Measurements from ENCODE around the gene CFAP46.
"Not testable (repeated sequence)": the region's sequence is repeated elsewhere in the genome, so short reads cannot be mapped to it uniquely, and the experiment has no call there.

The CFAP46 gene

DNA sequence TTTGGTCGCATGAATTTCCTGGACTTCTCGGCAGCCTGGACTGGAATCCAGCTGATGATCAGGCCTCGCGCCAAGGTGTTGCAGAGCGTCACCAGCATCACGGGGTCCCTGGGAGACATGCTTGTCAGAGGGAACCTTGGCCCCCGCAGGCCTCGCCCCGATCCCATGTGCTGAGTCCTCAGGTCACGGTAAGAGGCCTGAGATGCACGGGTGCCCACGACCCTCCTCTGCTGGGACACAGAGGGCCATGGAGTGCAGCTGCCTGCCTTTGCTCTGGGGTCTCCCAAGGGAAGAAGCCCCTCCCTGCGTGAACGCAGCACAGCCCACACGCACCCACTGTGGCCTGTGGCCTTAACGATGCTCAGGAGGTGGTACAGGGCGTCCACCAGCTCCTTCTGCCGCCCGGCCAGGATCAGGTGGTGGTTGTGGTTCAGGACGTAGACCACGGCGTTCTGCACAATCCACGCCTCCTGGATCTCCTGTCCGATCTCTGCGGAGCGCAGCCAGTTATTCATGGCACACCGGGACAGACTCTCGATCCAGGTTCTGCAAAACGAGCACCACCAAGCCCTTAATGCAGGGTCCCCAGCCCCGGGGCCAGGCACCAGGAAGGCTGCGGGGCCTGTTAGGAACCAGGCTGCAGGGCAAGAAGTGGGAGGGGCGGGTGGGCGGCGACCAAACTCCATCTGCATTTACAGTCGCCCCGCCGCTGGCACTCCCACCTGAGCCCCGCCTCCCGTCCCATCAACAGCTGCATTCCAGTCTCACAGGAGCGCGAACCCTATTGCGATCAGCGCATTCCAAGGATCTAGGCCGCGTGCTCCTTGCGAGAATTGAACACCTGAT, 29.4 kb downstream of the CFAP46 start:
- no peak for DNase-seq

DNA sequence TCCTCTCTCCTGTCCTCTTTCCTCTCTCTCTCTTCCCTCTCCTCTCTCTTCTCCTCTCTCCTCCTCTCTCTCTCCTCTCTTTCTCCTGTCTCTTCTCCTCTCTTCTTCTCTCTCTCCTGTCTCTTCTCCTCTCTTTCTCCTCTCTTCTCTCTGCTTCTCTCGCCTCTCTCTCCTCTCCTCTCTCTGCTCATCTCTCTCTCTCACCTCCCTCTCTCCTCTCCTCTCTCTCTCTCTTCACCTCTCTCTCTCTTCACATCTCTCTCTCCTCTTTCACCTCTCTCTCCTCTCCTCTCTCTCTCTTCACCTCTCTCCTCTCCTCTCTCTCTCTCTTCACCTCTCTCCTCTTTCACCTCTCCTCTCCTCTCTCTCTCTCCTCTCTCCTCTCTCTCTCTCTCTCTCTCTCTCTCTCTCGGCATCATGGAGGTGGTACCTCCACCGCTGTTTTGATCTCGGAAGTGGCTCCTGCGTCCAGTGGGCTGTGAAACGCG, 30.1 kb downstream of the CFAP46 start:
- DNase-seq: no peak

DNA sequence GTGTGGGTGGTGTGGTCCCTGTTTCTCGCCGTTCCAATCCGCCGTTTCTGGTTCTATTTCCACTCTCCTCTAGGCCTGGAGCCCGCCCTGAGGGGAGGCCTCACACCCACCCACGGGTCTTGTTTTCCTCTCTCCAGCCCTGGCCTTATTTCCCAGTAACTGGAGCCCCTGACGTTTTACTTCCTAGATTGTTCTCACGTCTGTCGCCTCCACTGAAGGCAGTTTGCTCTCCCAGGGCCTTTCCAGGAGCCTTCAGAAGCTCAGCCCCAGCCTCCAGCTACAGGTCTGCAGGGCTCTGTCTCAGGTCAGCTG, 30.6 kb downstream of the CFAP46 start:
- no peak for DNase-seq

DNA sequence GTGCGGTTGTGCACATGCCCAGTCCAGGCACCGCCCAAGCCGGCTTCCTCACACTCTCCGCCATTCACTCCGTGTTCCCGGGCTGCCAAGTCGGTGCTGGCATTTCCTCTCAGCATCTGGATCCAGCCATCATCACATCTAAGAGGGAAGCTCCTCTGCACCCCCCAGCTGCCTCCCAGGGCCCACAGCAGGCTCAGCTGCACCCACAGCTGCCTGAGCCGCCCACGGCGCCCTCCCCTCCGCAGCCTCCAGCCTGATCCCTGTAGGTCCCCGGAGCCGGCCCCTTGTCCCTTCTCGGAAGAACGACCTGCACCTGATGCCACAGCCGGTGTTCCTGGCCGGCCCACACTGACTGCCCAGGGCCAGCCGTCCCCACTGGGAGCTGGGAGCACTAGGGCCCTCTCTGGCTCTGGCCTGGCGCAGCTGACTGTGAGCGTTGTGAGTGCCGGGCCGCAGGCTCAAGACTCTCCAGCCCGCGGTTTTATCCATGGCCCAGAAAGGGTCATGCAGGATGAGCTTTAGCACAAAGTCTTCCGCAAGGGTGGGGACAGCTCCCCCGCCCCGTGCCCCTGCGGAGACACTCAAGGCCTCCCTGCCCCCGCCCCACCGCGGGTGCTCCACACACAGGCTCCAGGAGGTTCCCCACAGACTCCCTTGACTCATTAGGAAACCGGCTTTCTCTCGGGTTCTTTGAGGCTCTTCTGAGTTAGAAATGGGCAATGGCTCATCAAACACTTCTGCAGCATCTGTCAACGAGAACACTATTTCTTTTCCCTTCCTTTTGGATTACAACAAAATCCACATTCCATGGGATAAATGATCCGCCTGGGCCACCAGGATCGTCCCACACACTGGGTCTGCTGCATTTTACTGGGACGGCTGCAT, 31.2 kb downstream of the CFAP46 start:
- DNase-seq: no peak

DNA sequence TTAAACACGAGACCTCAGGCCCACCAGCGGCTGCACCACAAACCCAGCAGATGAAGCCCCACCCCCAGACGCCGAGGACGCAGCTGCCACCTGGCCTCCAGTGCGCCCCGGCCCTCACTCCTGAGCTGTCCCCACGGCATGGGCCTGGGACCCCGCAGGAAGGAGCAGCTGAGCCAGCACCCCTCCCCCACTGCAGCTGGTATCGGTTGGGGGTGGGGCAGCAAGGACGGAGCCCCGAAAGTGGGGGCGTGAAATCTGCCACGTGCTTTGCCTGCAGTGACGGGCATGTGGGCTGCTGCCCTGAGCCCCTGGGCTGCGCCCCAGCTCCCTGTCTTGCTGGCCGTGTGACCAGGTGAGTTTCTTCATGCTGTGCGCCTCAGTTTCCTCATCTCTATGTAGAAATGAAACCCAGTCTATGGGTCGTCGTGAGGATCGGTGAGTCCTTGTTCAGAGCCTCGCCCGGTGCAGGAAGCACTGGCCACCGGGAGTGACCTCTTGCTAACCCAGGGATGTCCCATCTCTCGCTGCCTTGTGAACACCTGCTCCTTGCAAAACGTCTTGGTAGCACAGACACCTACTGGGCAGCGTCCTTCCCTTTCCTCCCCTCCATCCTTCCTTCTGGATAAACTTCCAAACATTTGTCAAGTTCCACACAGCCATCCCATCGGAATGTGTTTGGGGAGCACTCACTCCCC, 32.0 kb downstream of the CFAP46 start:
- DNase-seq: no peak

DNA sequence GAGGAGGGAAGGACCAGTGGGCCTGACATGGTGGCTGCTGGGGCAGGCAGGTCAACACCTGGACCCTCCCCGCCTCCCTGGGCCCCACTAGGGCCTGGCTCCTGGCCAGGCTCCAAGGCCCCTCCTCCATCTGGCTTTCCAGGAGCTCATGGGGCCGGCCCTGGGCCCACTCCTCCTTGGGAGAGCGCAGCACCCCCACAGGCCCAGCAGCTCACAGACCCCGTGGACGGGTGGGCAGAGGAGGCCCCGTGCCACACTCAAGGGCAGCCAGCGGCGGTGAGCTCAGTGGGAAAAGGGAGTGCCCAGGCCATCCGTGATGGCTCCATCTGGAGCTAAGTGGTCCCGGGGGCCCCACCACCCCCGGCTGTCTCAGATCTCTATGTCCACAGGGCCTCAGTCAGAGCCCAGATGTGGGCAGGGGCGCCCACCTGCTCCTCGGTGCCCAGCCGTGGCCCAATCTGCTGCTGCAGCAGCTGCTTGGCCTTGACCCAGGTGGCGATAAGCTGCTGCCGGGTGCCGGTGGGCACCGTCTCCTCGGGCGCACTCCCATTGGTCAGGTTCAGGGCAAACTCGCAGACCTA, 32.8 kb downstream of the CFAP46 start:
- no peak for DNase-seq

DNA sequence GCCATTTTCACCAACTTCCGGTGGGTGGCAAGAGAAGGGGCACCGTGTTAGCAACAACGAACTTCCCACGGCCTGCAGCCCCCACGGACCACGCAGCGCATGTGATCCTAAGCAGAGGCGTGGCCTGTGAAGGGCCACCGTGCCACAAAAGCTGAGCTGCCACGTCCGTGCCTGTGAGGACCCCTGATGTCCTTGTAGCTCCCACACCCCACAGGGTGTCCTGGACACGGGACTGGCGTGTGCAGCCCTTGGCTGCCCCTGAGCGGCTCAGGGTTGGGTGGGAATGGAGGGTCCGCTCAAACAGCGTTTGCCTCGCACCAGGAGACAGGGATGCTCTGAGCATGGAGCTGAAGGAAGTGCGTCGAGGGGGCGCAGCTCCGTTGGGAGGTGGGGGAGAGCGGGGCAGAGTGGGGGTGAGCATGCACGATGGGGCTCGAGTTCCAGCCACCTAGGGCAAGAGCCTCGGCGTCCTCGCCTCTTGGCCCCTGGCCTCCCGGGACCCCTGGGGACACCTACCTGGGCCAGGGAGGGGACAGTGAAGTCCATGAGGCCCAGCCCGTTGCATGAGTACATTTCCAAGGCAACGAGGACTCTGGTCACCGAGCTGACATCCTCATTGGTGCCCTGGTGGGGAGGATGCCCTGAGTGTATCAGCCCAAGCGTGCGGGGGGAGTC, 33.6 kb downstream of the CFAP46 start:
- no peak for DNase-seq

DNA sequence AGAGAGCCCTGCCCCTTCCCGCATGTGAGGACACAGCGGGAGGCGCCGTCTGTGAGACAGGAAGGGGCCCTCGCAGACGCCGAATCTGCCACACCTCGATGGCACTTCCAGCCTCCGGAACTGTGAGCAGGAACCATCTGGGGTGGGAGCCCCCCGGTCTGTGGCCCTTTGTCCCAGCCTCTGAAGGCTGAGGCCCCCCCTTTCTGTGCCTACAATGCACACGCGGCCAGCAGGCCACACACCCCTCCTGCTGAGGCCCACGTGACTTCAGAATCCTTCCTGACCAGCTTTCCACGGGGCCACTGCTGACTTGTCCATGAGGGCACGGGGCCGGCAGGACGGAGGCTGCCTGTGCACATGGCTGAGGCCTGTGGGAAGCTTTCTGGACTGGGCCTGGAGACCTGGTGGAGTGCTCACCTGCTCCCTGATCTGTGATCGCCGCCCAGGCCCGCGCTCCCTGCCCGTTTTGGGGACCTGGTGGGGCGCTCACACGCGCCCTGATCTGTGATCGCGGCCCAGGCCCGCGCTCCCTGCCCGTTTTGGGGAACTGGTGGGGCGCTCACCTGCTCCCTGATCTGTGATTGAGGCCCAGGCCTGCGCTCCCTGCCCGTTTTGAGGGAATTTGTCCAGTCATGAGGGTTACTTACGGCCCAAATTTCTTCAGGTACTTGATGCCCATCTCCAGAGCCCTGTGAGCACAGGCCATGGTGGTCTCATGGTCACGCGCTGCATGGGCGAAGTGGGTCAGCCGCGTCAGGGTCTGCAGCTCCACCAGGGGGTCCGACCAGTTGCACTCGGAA, 34.3 kb downstream of the CFAP46 start:
- DNase-seq: no peak

DNA sequence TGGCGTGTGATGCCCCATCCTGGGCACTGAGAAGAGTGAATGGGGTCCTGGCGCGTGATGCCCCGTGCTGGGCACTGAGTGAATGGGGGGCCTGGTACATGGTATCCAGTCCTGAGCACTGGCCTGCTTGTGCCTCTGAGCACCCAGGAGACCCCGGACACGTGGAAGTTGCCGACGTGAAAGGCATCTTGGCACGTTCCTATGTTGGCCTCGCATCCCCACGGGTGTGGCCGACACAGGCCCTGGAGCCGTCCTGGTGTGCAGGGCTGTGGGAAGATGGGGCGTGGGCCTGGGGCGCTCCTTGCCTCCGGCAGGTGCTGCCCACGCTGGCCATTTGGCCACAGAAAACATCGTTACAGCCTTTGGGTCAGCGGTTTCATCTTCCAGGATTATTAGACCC, 35.5 kb downstream of the CFAP46 start:
- no peak for DNase-seq

DNA sequence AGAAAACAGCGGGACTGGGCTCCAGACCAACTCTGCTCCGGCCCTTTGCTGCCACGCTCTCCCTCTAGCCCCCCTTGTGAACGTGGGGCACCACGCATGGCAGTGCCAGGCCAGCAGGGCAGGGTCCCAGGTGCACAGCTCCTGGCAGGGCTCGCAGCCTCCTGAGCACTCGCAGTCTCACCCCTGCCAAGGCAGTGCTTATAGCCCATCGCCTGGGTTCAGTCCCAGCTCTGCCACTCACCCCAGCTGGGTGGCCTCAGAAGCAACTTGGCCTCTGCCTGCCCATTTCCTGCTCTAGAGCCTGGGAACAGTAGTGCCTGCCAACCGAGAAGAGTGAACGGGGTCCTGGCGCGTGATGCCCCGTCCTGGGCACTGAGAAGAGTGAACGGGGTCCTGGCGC, 36.3 kb downstream of the CFAP46 start:
- DNase-seq: no peak

DNA sequence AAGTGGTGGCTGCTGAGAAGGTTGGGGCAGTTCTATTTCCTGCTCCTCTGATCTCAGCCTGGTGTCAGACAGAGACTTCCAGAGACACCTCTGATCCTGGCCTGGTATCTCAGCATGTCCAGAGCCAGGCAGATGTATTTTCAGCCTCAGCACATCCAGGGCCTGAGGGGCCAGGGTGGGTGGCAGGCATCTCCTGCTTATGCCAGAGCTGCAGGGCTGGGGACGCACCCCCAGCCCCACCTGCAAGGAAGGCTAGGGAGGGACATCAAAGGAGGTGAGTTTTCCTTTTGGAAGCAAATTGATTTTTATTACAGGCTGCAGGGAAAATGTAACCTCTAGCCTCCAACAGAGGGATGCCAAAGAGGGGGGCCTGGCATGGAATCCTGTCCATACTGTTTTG, 36.7 kb downstream of the CFAP46 start:
- DNase-seq: no peak

DNA sequence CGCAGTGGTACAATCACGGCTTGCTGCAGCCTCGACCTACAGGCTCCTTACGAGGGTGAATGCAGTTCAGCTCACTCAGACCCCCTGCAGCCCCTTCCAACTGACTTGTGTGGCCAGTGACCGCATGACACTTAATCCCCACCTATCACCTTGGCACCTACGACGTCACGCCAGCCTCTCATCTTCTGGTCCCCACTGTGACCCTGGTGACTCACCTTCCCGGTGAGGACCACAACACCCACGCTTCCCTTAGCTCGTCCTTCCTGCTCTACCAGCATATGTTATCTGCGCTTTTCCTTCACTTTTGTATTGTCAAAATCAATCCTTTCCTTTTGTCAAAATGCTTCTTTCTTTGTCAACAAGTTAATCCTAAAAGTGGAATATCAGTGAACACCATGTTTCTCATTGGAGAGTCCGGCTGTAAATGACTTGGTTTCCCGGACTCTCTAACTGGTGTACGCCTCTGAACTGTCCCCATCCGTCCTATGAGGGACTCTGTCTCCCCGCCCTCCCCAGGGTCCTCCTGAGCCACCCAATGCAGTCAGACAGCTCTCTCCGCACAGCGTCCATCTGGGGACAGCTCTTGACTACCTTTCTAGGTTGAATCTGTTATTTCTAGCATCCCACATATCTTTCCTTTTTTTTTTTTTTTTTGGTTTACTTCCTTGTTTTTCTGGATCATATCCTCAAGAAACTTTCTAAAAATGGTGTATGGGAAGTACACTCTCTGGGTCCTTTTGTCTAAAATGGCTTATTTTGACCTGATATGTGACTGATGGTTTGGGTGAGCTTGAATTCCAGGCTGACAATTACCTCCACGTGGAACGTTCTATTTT, 37.3 kb downstream of the CFAP46 start:
- DNase-seq: no peak

DNA sequence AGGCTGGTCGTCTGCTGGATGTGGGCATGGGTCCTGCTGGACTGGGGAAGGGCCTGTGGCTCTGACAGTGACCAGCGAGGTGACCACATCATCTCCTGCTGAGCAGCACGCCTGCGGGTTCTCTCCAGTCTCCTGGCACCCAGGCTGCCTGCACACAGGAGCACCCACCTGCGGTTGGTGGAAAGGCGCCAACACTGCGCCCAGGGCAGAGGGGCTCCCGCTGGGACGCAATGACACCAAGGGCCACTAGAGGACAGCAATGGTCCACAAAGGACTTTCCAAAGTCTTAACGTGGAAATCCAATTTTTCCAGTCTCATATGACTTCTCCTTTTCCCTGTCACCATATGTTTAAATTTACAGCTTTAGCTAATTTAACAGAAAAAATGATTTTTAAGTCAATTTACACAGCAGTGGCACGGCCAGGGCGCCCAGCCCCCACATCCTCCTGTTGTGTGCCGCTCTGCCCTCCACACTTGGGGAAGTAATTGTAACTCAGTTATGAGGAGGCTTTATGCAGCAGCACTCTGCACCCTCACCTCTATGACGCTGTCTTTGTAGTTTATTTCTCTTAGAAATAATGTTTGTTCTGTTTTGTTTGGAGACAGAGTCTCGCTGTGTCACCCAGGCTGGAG, 38.1 kb downstream of the CFAP46 start:
- DNase-seq: no peak

DNA sequence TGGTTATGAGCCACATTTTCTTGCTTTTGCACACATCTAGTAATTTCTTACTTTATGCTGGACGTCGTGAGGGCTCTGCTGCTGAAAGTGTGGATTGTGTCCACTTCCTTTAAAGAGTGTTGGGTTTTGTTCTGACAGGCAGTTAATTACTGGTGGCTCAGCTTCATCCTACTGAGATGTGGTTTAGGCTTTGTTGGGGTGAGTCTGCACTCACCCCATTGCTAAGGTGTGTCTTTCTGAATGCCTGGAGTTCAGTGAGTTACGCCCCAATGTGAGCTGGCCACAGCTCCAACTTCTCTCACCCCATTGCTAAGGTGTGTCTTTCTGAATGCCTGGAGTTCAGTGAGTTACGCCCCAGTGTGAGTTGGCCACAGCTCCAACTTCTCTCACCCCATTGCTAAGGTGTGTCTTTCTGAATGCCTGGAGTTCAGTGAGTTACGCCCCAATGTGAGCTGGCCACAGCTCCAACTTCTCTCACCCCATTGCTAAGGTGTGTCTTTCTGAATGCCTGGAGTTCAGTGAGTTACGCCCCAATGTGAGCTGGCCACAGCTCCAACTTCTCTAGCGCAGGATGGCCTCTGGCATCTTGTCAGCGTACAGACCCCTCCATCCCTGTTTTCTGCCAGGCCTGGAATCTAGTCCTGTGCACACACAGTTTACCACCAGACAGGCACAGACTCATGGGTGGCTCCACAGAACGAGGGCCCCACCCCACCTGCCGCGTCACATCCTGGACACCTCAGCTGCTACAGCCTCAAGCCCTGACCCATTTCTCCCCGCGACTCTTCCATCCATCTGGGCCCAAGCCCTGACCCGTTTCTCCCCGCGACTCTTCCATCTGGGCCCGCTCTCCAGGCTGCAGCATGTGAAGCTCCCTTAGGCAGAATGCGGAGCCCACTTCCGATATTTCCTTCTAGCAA, 39.5 kb downstream of the CFAP46 start:
- not testable (repeated sequence) for DNase-seq

DNA sequence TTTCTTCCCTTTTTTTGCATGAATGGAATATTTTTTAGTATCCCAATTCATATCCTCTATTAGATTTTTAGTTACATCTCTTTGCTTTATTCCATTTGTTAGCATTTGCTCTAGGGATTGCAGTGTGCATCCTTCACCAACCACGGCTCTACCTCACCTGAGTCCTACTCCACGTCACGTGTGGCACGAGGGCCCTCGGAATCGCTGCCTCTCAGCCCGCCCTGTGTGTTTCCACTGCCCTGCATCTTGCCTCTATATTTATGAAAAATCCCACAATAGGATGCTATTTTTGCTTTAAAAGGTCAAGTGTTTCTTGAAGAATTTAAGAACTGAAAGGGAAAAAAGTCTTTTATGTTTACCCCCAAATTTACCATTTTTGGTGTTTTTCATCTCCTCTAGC, 41.0 kb downstream of the CFAP46 start:
- no peak for DNase-seq

DNA sequence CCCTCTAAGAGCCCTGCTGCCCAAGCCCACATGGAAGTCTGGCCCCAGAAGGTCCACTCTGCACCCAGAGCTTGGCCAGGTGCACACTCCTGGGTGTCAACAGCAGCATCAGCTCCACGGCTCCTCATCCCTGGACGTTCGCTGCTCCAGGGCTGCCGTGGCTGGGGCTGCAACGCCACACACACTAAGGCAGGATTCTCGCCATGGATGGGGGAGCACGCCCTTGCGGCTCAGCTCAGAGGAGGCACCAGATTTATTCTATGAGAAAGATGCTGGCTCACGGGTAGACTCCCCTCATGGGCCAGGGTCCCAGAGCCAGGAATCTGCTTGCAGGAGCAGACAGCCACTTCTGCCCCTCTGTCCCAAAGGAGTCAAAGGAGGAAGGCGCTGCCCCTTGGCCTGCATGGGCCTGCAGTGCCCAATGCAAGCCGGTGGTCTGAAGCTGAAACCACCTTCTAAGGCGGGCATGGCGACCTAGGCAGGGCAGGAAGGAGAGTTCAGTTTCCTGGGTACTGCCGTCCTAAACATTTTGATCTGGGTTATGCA, 42.1 kb downstream of the CFAP46 start:
- DNase-seq: no peak

DNA sequence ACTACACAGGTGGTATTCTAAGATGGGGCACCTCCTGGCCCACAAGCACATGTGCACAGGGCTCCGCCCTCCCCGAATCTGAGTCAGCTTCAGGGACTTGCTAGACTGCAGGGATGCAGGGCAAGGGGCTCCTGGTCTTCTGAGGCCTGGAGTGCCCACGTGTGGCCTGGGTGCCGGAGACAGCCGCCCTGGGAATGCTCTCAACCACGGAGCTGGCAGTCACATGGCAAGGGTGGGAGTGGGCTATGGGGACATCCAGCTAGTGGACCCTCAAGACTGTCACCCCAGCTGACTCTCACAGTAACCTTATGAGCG, 42.7 kb downstream of the CFAP46 start:
- no peak for DNase-seq

DNA sequence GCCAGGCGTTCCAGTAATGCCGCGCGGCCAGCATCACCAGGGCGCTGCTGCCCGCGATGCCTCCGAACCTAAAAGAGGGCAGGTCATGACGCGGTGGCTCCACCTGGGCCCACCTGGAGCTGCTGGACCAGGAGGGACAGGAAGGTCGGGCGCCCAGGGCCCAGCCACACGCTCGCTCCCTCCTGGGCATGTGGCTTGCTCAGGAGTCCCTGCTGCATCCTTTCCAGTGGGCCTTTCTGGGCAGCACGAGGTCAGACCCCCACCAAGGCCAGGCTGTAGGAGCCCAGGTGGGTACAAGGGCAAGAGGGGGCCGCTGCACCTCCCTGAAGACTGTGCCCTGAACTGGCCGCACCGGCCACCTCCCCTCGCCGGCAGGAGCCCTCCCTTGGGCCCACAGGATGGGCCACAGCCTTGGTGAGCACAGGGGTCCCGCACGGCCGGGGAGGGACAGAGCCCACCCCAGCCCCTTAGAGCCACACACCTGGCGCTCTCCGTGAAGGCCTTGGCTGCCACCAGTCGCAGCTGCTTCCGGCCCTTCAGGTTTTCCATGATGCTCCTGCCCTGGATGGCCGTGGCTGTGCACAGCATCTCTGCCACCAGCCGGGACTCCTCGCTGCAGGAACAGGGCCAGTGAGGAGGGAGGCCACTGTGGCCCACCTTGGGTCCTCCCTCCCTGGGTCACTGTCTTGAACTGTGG, 43.2 kb downstream of the CFAP46 start:
- DNase-seq: no peak
